SK-N-SH treated with all-trans-retinoic acid at 6 μM for 48 hours (cell line): ENCODE data around the gene GTPBP3.
A peak's percentile ranks its signal among the peaks of the same experiment; 100 is the strongest.

Experiments
- ATAC-seq: fragments of 200-7000 bp; cut with Tn5 transposase; 3 replicates; pipeline ENCODE4 v1.9.1; 2020; ENCODE audit warnings: mild to moderate bottlenecking, moderate library complexity
- ARNTL ChIP-seq: fragments of 450-650 bp; formaldehyde crosslinking; IDR thresholded peaks from 2 replicates; pipeline ENCODE4 v1.5.0; 2020; ENCODE audit warnings: low read depth, mild to moderate bottlenecking, moderate library complexity, borderline replicate concordance
- CREB5 ChIP-seq: fragments of 250-450 bp; sonication (Bioruptor Pico); IDR thresholded peaks from 2 replicates; pipeline ENCODE4 v1.5.1; 2020; ENCODE audit warnings: low read depth, mild to moderate bottlenecking, moderate library complexity
- CSDC2 ChIP-seq: fragments of 250-450 bp; sonication (Bioruptor Pico); IDR thresholded peaks from 2 replicates; pipeline ENCODE4 v1.5.0; 2020; ENCODE audit warnings: mild to moderate bottlenecking, moderate library complexity
- CSRNP3 ChIP-seq: fragments of 250-450 bp; sonication (Bioruptor Pico); IDR thresholded peaks from 2 replicates; pipeline ENCODE4 v1.5.1; 2021; ENCODE audit warnings: mild to moderate bottlenecking, moderate library complexity
- ESRRG ChIP-seq: fragments of 250-450 bp; sonication (Bioruptor Pico); IDR thresholded peaks from 2 replicates; pipeline ENCODE4 v1.6.1; 2021; ENCODE audit warnings: mild to moderate bottlenecking
- GLIS3 ChIP-seq: fragments of 250-450 bp; sonication (Bioruptor Pico); IDR thresholded peaks from 2 replicates; pipeline ENCODE4 v1.5.0; 2020; ENCODE audit warnings: mild to moderate bottlenecking, moderate library complexity
- ISL1 ChIP-seq: fragments of 250-450 bp; sonication (Bioruptor Pico); IDR thresholded peaks from 2 replicates; pipeline ENCODE4 v2.1.2; 2022; ENCODE audit warnings: mild to moderate bottlenecking, moderate library complexity
- PATZ1 ChIP-seq: fragments of 250-450 bp; sonication (Bioruptor Pico); IDR thresholded peaks from 2 replicates; pipeline ENCODE4 v1.8.0; 2020; ENCODE audit warnings: mild to moderate bottlenecking, moderate library complexity, borderline replicate concordance
- POU6F1 ChIP-seq: fragments of 250-450 bp; sonication (Bioruptor Pico); IDR thresholded peaks from 2 replicates; pipeline ENCODE4 v1.8.0; 2021; ENCODE audit warnings: low read depth, mild to moderate bottlenecking, moderate library complexity, borderline replicate concordance
- PPARA ChIP-seq: fragments of 250-450 bp; sonication (Bioruptor Pico); IDR thresholded peaks from 2 replicates; pipeline ENCODE4 v1.5.0; 2020; ENCODE audit warnings: mild to moderate bottlenecking, borderline replicate concordance
- RARB ChIP-seq: fragments of 250-450 bp; sonication (Bioruptor Pico); IDR thresholded peaks from 2 replicates; pipeline ENCODE4 v1.8.0; 2021; ENCODE audit warnings: mild to moderate bottlenecking, moderate library complexity
- SNAI2 ChIP-seq: fragments of 250-450 bp; sonication (Bioruptor Pico); IDR thresholded peaks from 2 replicates; pipeline ENCODE4 v1.5.0; 2020; ENCODE audit warnings: mild to moderate bottlenecking, moderate library complexity
- TCF4 ChIP-seq: fragments of 250-450 bp; sonication (Bioruptor Pico); IDR thresholded peaks from 2 replicates; pipeline ENCODE4 v1.8.0; 2021; ENCODE audit warnings: mild to moderate bottlenecking, moderate library complexity, borderline replicate concordance
- TOX ChIP-seq: fragments of 250-450 bp; sonication (Bioruptor Pico); IDR thresholded peaks from 2 replicates; pipeline ENCODE4 v1.8.0; 2021; ENCODE audit warnings: mild to moderate bottlenecking, moderate library complexity, borderline replicate concordance
- TSHZ2 ChIP-seq: fragments of 250-450 bp; sonication (Bioruptor Pico); IDR thresholded peaks from 2 replicates; pipeline ENCODE4 v1.5.0; 2020; ENCODE audit warnings: mild to moderate bottlenecking, moderate library complexity
- ZFP3 ChIP-seq: fragments of 250-450 bp; sonication (Bioruptor Pico); IDR thresholded peaks from 2 replicates; pipeline ENCODE4 v1.5.0; 2020; ENCODE audit warnings: mild to moderate bottlenecking, moderate library complexity
- ZNF565 ChIP-seq: fragments of 450-650 bp; formaldehyde crosslinking; conservative IDR thresholded peaks from 2 replicates; pipeline ENCODE4 v1.5.0; 2020; ENCODE audit warnings: low read depth, mild to moderate bottlenecking, moderate library complexity
- ZNF70 ChIP-seq: fragments of 450-650 bp; formaldehyde crosslinking; IDR thresholded peaks from 2 replicates; pipeline ENCODE4 v1.5.0; 2020; ENCODE audit warnings: mild to moderate bottlenecking, moderate library complexity
- ZNF8 ChIP-seq: fragments of 450-650 bp; formaldehyde crosslinking; IDR thresholded peaks from 2 replicates; pipeline ENCODE4 v1.5.0; 2020; ENCODE audit warnings: mild to moderate bottlenecking, moderate library complexity

The GTPBP3 gene

GRCh38 chr19:17341386-17341785, 4.0 kb downstream of the GTPBP3 start:
- TF ChIP-seq ZNF8 (CRISPR knock-in tag): no peak
- TF ChIP-seq RARB (CRISPR knock-in tag): no peak
- TF ChIP-seq ISL1 (CRISPR knock-in tag): no peak
- no peak for TF ChIP-seq ZFP3 (CRISPR knock-in tag)
- no peak for TF ChIP-seq TOX (CRISPR knock-in tag)
- no peak for TF ChIP-seq PATZ1
- TF ChIP-seq GLIS3 (CRISPR knock-in tag): no peak
- TF ChIP-seq SNAI2 (CRISPR knock-in tag): no peak
- TF ChIP-seq POU6F1 (CRISPR knock-in tag): no peak
- TF ChIP-seq CSDC2 (CRISPR knock-in tag): no peak
- no peak for TF ChIP-seq CREB5
- no peak for TF ChIP-seq ARNTL (CRISPR knock-in tag)
- TF ChIP-seq ZNF70 (CRISPR knock-in tag): no peak
- TF ChIP-seq TSHZ2 (CRISPR knock-in tag): no peak
- no peak for ATAC-seq

DNA sequence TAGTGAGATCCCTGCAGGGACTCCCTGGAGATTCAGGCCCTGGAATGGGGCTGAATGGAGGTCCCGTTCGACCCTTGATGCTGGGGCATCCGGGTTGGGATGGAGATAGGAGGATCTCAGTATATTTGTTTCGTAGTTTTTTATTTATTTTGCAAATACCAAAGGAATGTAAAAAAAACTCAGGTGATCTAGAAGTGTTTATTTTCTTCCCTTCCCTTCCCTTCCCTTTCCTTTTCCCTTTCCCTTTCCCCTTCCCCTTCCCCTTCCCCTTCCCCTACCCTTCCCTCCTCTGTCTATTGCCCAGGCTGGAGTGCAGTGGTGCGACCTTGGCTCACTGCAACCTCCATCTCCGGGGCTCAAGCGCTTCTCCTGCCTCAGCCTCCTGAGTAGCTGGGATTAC, 4.5 kb downstream of the GTPBP3 start:
- ATAC-seq: no peak

DNA sequence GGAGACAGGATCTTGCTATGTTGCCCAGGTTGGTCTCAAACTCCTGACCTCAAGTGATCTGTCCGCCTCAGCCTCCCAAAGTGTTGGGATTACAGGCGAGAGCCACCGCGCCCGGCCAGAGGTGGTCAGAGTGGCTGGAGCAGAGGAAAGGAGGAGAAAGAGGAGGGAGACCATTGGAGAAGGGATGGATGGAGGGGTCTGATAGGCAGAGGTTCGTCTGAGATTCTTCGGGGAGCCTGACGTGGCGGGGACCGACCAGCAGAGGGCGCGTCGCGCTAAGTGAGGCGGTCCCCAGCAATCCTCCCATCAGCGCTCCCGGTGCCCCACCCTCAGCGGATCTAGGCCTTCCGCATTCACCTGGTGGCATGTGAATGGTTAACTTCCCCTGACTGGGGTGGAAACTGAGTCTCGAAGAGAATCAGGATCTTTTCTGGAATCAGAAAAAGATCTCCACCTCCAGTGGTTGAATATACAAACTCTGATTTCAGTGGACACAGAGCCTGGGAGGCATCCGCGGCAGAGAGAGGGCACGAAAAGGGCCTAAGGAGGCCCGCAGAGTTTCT, 8.8 kb downstream of the GTPBP3 start:
- peak; percentile 95 for ATAC-seq
- TF ChIP-seq SNAI2 (CRISPR knock-in tag) (no peak), ZNF70 (CRISPR knock-in tag) (peak; percentile 88)

More for the DNA sequence above, 4.5 kb downstream of the GTPBP3 start:
- no peak for TF ChIP-seq TCF4
- no peak for TF ChIP-seq CSRNP3 (CRISPR knock-in tag)
- no peak for TF ChIP-seq ARNTL (CRISPR knock-in tag)
- no peak for TF ChIP-seq ESRRG (CRISPR knock-in tag)
- TF ChIP-seq RARB (CRISPR knock-in tag): no peak

DNA sequence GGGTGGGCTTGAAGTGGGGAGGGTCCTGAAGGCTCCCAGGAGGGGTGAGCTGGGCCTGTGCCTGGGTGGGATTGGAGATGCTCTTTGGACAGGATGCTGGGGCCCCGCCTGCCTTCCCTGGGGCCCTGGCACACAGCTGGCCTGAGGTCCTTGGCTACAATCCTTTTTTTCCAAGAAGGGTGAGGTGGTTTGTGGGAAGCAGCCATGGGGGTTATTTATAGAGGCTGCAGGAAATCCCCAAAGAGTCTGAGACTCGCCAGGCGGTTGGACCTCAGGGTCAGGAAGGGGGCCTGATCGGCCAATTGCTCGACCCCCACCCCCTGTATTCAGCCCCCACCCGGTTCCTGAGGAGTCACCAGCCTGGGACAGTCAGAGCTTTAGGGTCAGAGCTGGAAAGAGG, 10.0 kb downstream of the GTPBP3 start:
- ATAC-seq: no peak
- TF ChIP-seq ZNF70 (CRISPR knock-in tag) (no peak), PPARA (no peak), TOX (CRISPR knock-in tag) (no peak), CREB5 (no peak), ZNF8 (CRISPR knock-in tag) (no peak), ZNF565 (CRISPR knock-in tag) (no peak)
- TF ChIP-seq, all 23 proteins: peak for 0
